Psoas muscle (tissue), 8 donors: ENCODE data around the gene CYP3A5. TPM values are rescaled to one million over a fixed set of nuclear protein-coding genes. Genes with fewer than 3 reads are reported as not detected.

ENCODE experiments used
- ATAC-seq, 4 donors: fragments of 200-7000 bp; cut with Tn5 transposase; one replicate each; pipeline ENCODE4 v1.9.1; 2020; ENCODE audit warnings: moderate library complexity in 3 of 4, mild to moderate bottlenecking in 2 of 4
- DNase-seq, 2 donors: peaks; one replicate each; pipeline ENCODE4 v3.0.0-alpha.2; 2020
- H3K27ac ChIP-seq: fragments of 200-600 bp; one replicate; pipeline ENCODE4 v1.8.0; 2022
- H3K27me3 ChIP-seq, 3 donors: fragments of 200-600 bp in 1 of 3; one replicate each; pipeline versions ENCODE4 v1.6.1 to v1.8.0; 2013 to 2022; ENCODE audit warnings: low read length in 2 of 3, mild to moderate bottlenecking in 2 of 3, moderate library complexity in 1 of 3; ENCODE audit not compliant: insufficient read depth in 3 of 3
- H3K36me3 ChIP-seq, 2 donors: fragments of 200-600 bp in 1 of 2; one replicate each; pipeline versions ENCODE4 v1.6.1 to v1.8.0; 2013 to 2022; ENCODE audit warnings: low read depth in 1 of 2, mild to moderate bottlenecking in 1 of 2, moderate library complexity in 1 of 2; ENCODE audit not compliant: insufficient read depth in 1 of 2
- H3K4me1 ChIP-seq: fragments of 200-600 bp; one replicate; pipeline ENCODE4 v1.8.0; 2022
- H3K4me3 ChIP-seq: fragments of 200-600 bp; one replicate; pipeline ENCODE4 v1.8.0; 2022; ENCODE audit warnings: mild to moderate bottlenecking
- H3K9me3 ChIP-seq: fragments of 200-600 bp; one replicate; pipeline ENCODE4 v1.8.0; 2022
- CTCF ChIP-seq: fragments of 200-600 bp; IDR thresholded peaks from one replicate; pipeline ENCODE4 v1.8.0; 2022; ENCODE audit warnings: antibody characterized with exemption
- WGBS, 3 donors: extraction: QIAGEN DNeasy Blood & Tissue Kit; methylation state at CpG; one replicate each; pipeline versions ENCODE4 v1.1.6 to v1.1.7; 2013; 5-methylcytosine and 5-hydroxymethylcytosine counted together
- intact Hi-C, 2 donors: fragments of 100-400 bp; cut with DNase I; formaldehyde crosslinking; loops; one replicate each; pipeline versions ENCODE4 v1.11.0 to v1.14.2; 2022
- polyA plus RNA-seq, 3 donors: library from polyadenylated mRNA; stranded (reverse); fragments of 200-250 nt; gene quantifications; one replicate each; pipeline ENCODE4 v1.2.3, GENCODE V29; 2013
- total RNA-seq, 4 donors: library from RNA; stranded (reverse); fragmentation: NEBNext Ultra II Directional in 2 of 4; extraction: Animal tissue kit (Norgen Biotek cat#: 25700) in 2 of 4; gene quantifications; one replicate each; pipeline versions ENCODE4 v1.2.1 to v1.2.4, GENCODE V29; 2021 to 2023
- donor health status: healthy with polysubstance abuse.
- donor health status: DM: no; HTN: no; CAD: no; lungs with moderate emphysema.
- donor health status: Bipolar disorder and iron deficiency.
- donor health status: healthy.
- donor health status: DM: yes; HTN: yes; CAD: no.
- donor health status: DM: no; HTN: no; CAD: no.
- donor health status: DM: no; HTN: no; CAD: no.
- donor health status: DM: yes; HTN: yes; CAD: no.

The CYP3A5 gene
- total and polyA plus RNA-seq, 7 donors, result 0.12 to 2.4 (median 0.32) TPM

GRCh38 chr7:99619571-99620130, 60.1 kb downstream of the CYP3A5 start:
- WGBS, 3 donors, result 94 to 97% (median 96%) methylated on average over 18 of the region's 18 CpGs
- intact Hi-C loops, result loop anchor here (5.0 kb wide), 2 partner anchors 117 to 293 kb away; partner anchors contain the start of genes ZKSCAN5 (in 1 of the 2) and ZNF394 (in 1 of the 2)
- DNase-seq, result no peak

GRCh38 chr7:99618726-99619125, 61.1 kb downstream of the CYP3A5 start:
- 93 to 98% (median 94%) methylated on average over 3 of the region's 3 CpGs for WGBS, 3 donors

More at GRCh38 chr7:99619571-99620130, 60.1 kb downstream of the CYP3A5 start:
- H3K9me3 ChIP-seq, result no peaks in the 10 kb centered on the region
- H3K27ac ChIP-seq, result no peak overlapping the region
- TF ChIP-seq CTCF, result no peak
- H3K4me1 ChIP-seq, result peaks cover 10% of the 10 kb centered on the region
- peaks cover 5 to 67% of the 10 kb centered on the region in 2 donors for H3K36me3 ChIP-seq
- ATAC-seq, result no peak
- H3K4me3 ChIP-seq, result no peak overlapping the region
- H3K27me3 ChIP-seq, result no peaks in the 10 kb centered on the region

GRCh38 chr7:99617192-99617781, 62.5 kb downstream of the CYP3A5 start:
- DNase-seq (no peak), ATAC-seq (no peak)
- TF ChIP-seq CTCF, result no peak
- 16% methylated on average over 22 of the region's 22 CpGs for WGBS, 3 donors
- H3K27me3 ChIP-seq, result no peaks in the 10 kb centered on the region
- intact Hi-C loops, result loop anchor here (2.0 to 5.0 kb wide), 2 partner anchors 66 to 115 kb away; partner anchors contain the start of genes ZKSCAN5 (in 1 of the 2) and ZNF394 (in 1 of the 2)
- peak overlapping the region; percentile 97 for H3K4me3 ChIP-seq
- H3K9me3 ChIP-seq, result no peaks in the 10 kb centered on the region
- peaks cover 5 to 43% of the 10 kb centered on the region in 2 donors for H3K36me3 ChIP-seq
- H3K27ac ChIP-seq, result peak overlapping the region; percentile 87
- H3K4me1 ChIP-seq, result peaks cover 10% of the 10 kb centered on the region

More at GRCh38 chr7:99618726-99619125, 61.1 kb downstream of the CYP3A5 start:
- Histone ChIP-seq H3K9me3 (no peaks in the 10 kb centered on the region), H3K4me1 (peaks cover 10% of the 10 kb centered on the region), H3K36me3 (peaks cover 5 to 58% of the 10 kb centered on the region in 2 donors), H3K4me3 (no peak overlapping the region), H3K27me3 (no peaks in the 10 kb centered on the region), H3K27ac (no peak overlapping the region)
- ATAC-seq (no peak), DNase-seq (no peak)
- intact Hi-C loops, result loop anchor here in 1 of 2 donors (5.0 kb wide), 1 partner anchor 116 kb away; the partner anchor contains the start of genes ZKSCAN5 and ZNF394
- no peak for TF ChIP-seq CTCF

GRCh38 chr7:99616359-99617191, 63.2 kb downstream of the CYP3A5 start, which contains the start of gene ZSCAN25:
ZSCAN25 (plus strand) TSS chr7:99616946; CDS start chr7:99619607, 2,661 bp downstream.
- peak; percentile 21 for TF ChIP-seq CTCF

More at GRCh38 chr7:99616359-99617191, 63.2 kb downstream of the CYP3A5 start, which contains the start of gene ZSCAN25:
- Histone ChIP-seq H3K4me3 (peak within 1 kb of the TSS; percentile 97), H3K27ac (peak within 1 kb of the TSS; percentile 87), H3K27me3 (no peaks in the 10 kb centered on the region), H3K4me1 (peaks cover 10% of the 10 kb centered on the region), H3K9me3 (no peaks in the 10 kb centered on the region), H3K36me3 (peaks cover 5 to 36% of the 10 kb centered on the region in 2 donors)
- peak; percentile 97 to 98 (median 98) for ATAC-seq
- 0 to 1% (median 1%) methylated on average over 59 to 60 of the region's 60 CpGs for WGBS, 3 donors
- intact Hi-C loops, result loop anchor here (2.0 to 5.0 kb wide), 2 partner anchors 66 to 114 kb away; partner anchors contain the start of genes ZKSCAN5 (in 1 of the 2) and ZNF394 (in 1 of the 2)
- DNase-seq, result peak; percentile 89 to 94
